NB4 (cell line): ENCODE results near the gene SNRNP200.

Source experiments
- DNase-seq: peaks from one replicate; pipeline ENCODE4 v3.0.0; 2010; ENCODE audit warnings: low read depth
- H3K4me3 ChIP-seq: one replicate; pipeline ENCODE4 v1.5.1; 2011; ENCODE audit warnings: mild to moderate bottlenecking, low read depth, low read length, moderate library complexity
- CTCF ChIP-seq: IDR thresholded peaks from one replicate; pipeline ENCODE4 v1.5.1; 2012; ENCODE audit warnings: low read depth, low read length
- MAX ChIP-seq: IDR thresholded peaks from 2 replicates; pipeline ENCODE4 v1.6.1; 2011; ENCODE audit warnings: low read depth, low read length
- MYC ChIP-seq: IDR thresholded peaks from 2 replicates; pipeline ENCODE4 v1.6.1; 2011; ENCODE audit warnings: low read depth, low read length
- POLR2A ChIP-seq: IDR thresholded peaks from 2 replicates; pipeline ENCODE4 v1.6.1; 2011; ENCODE audit warnings: mild to moderate bottlenecking; ENCODE audit not compliant: insufficient read length; ENCODE audit errors: extremely low read depth

Gene SNRNP200

GRCh38 chr2:96267159-96267971 is 38.0 kb downstream of the SNRNP200 start:
- peak overlapping the region; percentile 92 for H3K4me3 ChIP-seq
- DNase-seq, result peak; percentile 83
- no peak for TF ChIP-seq MYC
- TF ChIP-seq CTCF, result peak; percentile 61

- H3K4me3 ChIP-seq, result peak within 1 kb of the TSS; percentile 92
- peak; percentile 100 for DNase-seq
- peak; percentile 33 for TF ChIP-seq CTCF
- peak; percentile 41; the same call in 1 of the 2 replicates for TF ChIP-seq MYC
- TF ChIP-seq POLR2A, result peak; percentile 61
- TF ChIP-seq MAX, result peak; percentile 50; the same call in 1 of the 2 replicates
Observed at GRCh38 chr2:96265840-96266679, 39.3 kb downstream of the SNRNP200 start, which contains the start of the genes CIAO1 and TMEM127. Gene CIAO1, plus strand, starts transcription at chr2:96266225. Its CDS starts 126 bp downstream, at chr2:96266351. Gene TMEM127, minus strand, starts transcription at chr2:96265997. Its CDS starts 616 bp downstream, at chr2:96265381.

GRCh38 chr2:96265349-96265839 is 40.0 kb downstream of the SNRNP200 start:
- DNase-seq, result peak; percentile 51
- H3K4me3 ChIP-seq, result peak overlapping the region; percentile 61
- no peak for TF ChIP-seq MYC

- peak overlapping the region; percentile 61 for H3K4me3 ChIP-seq
- no peak for TF ChIP-seq MYC
- TF ChIP-seq POLR2A, result no peak
- peak; percentile 66 for TF ChIP-seq CTCF
- 0 out of 2 replicates have a peak, but pooled peaks have one; percentile 4 for TF ChIP-seq MAX
- peak; percentile 73 for DNase-seq
Observed at GRCh38 chr2:96264656-96265348, 40.5 kb downstream of the SNRNP200 start.

- TF ChIP-seq MYC (no peak), CTCF (no peak), MAX (no peak), POLR2A (no peak)
- DNase-seq, result no peak
- H3K4me3 ChIP-seq, result peak overlapping the region; percentile 61
Observed at GRCh38 chr2:96264086-96264485, 41.3 kb downstream of the SNRNP200 start.

GRCh38 chr2:96262306-96262705 is 43.0 kb downstream of the SNRNP200 start:
- TF ChIP-seq MAX, result no peak
- no peak for TF ChIP-seq CTCF
- no peak for TF ChIP-seq POLR2A
- TF ChIP-seq MYC, result no peak
- H3K4me3 ChIP-seq, result no peak overlapping the region
- no peak for DNase-seq
